Testis (tissue), 2 donors: Measurements from ENCODE around the gene CPNE7.

Experiments used
- CTCF ChIP-seq, 3 experiments: fragments of 450-650 bp in 2 of 3; fragments of 200-600 bp in 1 of 3; sonication (generic) in 1 of 3; IDR thresholded peaks; one replicate each; pipeline ENCODE4 v1.5.1; 2016 to 2019; ENCODE audit warnings: antibody characterized with exemption in 3 of 3, mild to moderate bottlenecking in 2 of 3, moderate library complexity in 1 of 3
- POLR2A ChIP-seq: fragments of 450-650 bp; IDR thresholded peaks from one replicate; pipeline ENCODE4 v1.6.1; 2017; ENCODE audit warnings: antibody characterized with exemption, mild to moderate bottlenecking, moderate library complexity

DNA sequence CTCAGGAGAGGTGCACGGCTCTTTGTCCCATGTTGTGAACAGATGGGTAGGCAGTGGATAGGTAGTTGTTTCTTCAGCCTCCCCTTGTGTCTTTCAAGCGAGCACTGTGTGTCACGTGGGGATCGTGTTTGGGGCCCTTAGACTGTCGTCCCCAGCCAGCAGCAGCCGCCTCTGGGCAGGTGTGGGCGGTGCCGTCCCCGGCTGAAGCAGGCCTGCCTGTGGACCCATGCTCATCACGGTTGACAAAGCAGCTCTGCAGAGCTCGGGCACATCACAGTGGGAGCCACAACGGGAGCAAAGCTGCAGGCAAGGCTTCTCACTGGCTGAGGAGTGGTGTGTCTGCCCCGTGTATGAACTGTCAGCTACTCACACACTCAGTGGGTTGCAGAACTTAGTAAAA, 19.8 kb upstream of the CPNE7 start:
- TF ChIP-seq CTCF (IDR thresholded peaks at IDR 0.05): no peak
- TF ChIP-seq POLR2A: no peak
